Keratinocyte (primary cell): ENCODE results near the gene PNLDC1. TPM values are rescaled to one million over a fixed set of nuclear protein-coding genes. Genes with fewer than 3 reads are reported as not detected.

Source experiments
- DNase-seq: peaks from one replicate; pipeline ENCODE4 v3.0.0-alpha.2; 2011; ENCODE audit warnings: low read depth, missing footprints, low spot score
- FAIRE-seq: peaks from 2 replicates; lab custom pipeline; 2011; peaks lifted over from hg19 to GRCh38; lab: Jason Lieb, UNC
- H2AFZ ChIP-seq: 2 replicates; pipeline ENCODE4 v1.6.0; 2012; ENCODE audit warnings: low read length, control low read depth, inconsistent platforms; ENCODE audit not compliant: control insufficient read depth
- H3K27ac ChIP-seq: 2 replicates; pipeline ENCODE4 v1.5.1; 2011; ENCODE audit warnings: low read length; ENCODE audit not compliant: control insufficient read depth, insufficient read depth
- H3K27me3 ChIP-seq: 3 replicates; pipeline ENCODE4 v1.6.0; 2011; ENCODE audit warnings: low read length; ENCODE audit not compliant: control insufficient read depth, insufficient read depth; ENCODE audit errors: extremely low read depth
- H3K36me3 ChIP-seq, 2 experiments: 2 replicates in 1 of 2; 3 replicates in 1 of 2; pipeline ENCODE4 v1.5.1; 2011; ENCODE audit warnings: low read length in 2 of 2, mild to moderate bottlenecking in 1 of 2; ENCODE audit not compliant: control insufficient read depth in 2 of 2, insufficient read depth in 2 of 2; ENCODE audit errors: extremely low read depth in 1 of 2
- H3K4me1 ChIP-seq: 3 replicates; pipeline ENCODE4 v1.5.1; 2011; ENCODE audit warnings: low read length; ENCODE audit not compliant: control insufficient read depth, insufficient read depth; ENCODE audit errors: extremely low read depth
- H3K4me2 ChIP-seq: 3 replicates; pipeline ENCODE4 v1.6.0; 2011; ENCODE audit warnings: low read depth, low read length; ENCODE audit not compliant: control insufficient read depth, insufficient read depth; ENCODE audit errors: extremely low read depth
- H3K4me3 ChIP-seq, 3 experiments: fragments of 200-600 bp in 1 of 3; sonication (generic) in 1 of 3; 2 replicates in 2 of 3; 3 replicates in 1 of 3; pipeline ENCODE4 v1.5.1; 2011 to 2016; ENCODE audit warnings: low read length in 3 of 3, mild to moderate bottlenecking in 3 of 3, control low read depth in 2 of 3, inconsistent platforms in 1 of 3, low read depth in 1 of 3, mixed read lengths in 1 of 3, mixed run types in 1 of 3, moderate library complexity in 1 of 3; ENCODE audit not compliant: control insufficient read depth in 2 of 3, insufficient read depth in 2 of 3; ENCODE audit errors: extremely low read depth in 1 of 3
- H3K79me2 ChIP-seq: 2 replicates; pipeline ENCODE4 v1.6.0; 2012; ENCODE audit warnings: low read length; ENCODE audit not compliant: control insufficient read depth, insufficient read depth
- H3K9ac ChIP-seq: 3 replicates; pipeline ENCODE4 v1.6.0; 2011; ENCODE audit warnings: low read length; ENCODE audit not compliant: control insufficient read depth, insufficient read depth; ENCODE audit errors: extremely low read depth
- H3K9me1 ChIP-seq: 3 replicates; pipeline ENCODE4 v1.6.0; 2011; ENCODE audit warnings: low read length; ENCODE audit not compliant: control insufficient read depth, insufficient read depth; ENCODE audit errors: extremely low read depth
- H3K9me3 ChIP-seq: 2 replicates; pipeline ENCODE4 v1.5.1; 2012; ENCODE audit warnings: low read depth, low read length; ENCODE audit not compliant: control insufficient read depth
- H4K20me1 ChIP-seq: 3 replicates; pipeline ENCODE4 v1.6.0; 2011; ENCODE audit warnings: low read length; ENCODE audit not compliant: control insufficient read depth, insufficient read depth; ENCODE audit errors: extremely low read depth
- EZH2 ChIP-seq: IDR thresholded peaks from one replicate; pipeline ENCODE4 v1.6.1; 2012; ENCODE audit warnings: inconsistent platforms, mild to moderate bottlenecking, low read length, moderate library complexity
- dilution Hi-C: fragments of 300-500 bp; cut with MboI; formaldehyde crosslinking; loops from one replicate; pipeline ENCODE4 v1.7.0; 2020; ENCODE audit warnings: low sequenced_read_pairs; ENCODE audit not compliant: extremely low pct_ligation_motif_present
- polyA plus RNA-seq, 5 experiments: library from polyadenylated mRNA; depleted of rRNA in 3 of 5; stranded (reverse) in 3 of 5; stranded (forward) in 1 of 5; unstranded in 1 of 5; fragments of >200 nt; gene quantifications; 1 replicate in 1 of 5; 2 replicates in 3 of 5; 3 replicates in 1 of 5; pipeline versions ENCODE4 v1.2.1 to v1.2.3, GENCODE V29; 2011 to 2012; ENCODE audit warnings: missing spikeins in 2 of 5, low read depth in 1 of 5, low replicate concordance in 1 of 5
- TF ChIP-seq, protein P1 (sequence below), 3 experiments: IDR thresholded peaks in 1 of 3; conservative IDR thresholded peaks in 1 of 3; optimal IDR thresholded peaks in 1 of 3; 2 replicates in 2 of 3; 3 replicates in 1 of 3; pipeline versions ENCODE3 to v1.5.1; 2011; ENCODE audit warnings: low read length in 3 of 3, mild to moderate bottlenecking in 3 of 3, moderate library complexity in 2 of 3, control low read depth in 1 of 3, inconsistent platforms in 1 of 3; ENCODE audit not compliant: insufficient read depth in 2 of 3; ENCODE audit errors: extremely low read depth in 1 of 3

PNLDC1 gene
- polyA plus RNA-seq, 1 donor (not counting 4 experiments of a cell fraction or from before 2014, with no cell fraction given): 0.14 TPM

DNA sequence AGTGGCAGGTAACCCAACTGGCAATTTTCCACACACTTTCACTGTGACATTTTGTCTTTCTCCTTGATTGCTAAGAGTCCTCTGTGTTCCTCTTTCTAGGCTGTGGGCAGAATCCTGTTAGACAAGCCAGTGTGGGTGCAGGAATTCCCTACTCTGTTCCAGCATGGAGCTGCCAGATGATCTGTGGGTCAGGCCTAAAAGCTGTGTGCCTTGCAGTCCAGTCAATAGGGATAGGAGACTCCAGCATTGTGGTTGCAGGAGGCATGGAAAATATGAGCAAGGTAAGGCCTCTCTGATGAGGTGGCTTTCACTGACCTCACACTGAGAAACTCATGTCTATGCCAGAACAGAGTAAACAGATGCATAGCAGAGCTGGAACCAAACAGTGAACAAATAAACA is 33.2 kb upstream of the PNLDC1 start:
- dilution Hi-C loops: no loop called here
- no peak for TF ChIP-seq EZH2
- TF ChIP-seq, protein P1, sequence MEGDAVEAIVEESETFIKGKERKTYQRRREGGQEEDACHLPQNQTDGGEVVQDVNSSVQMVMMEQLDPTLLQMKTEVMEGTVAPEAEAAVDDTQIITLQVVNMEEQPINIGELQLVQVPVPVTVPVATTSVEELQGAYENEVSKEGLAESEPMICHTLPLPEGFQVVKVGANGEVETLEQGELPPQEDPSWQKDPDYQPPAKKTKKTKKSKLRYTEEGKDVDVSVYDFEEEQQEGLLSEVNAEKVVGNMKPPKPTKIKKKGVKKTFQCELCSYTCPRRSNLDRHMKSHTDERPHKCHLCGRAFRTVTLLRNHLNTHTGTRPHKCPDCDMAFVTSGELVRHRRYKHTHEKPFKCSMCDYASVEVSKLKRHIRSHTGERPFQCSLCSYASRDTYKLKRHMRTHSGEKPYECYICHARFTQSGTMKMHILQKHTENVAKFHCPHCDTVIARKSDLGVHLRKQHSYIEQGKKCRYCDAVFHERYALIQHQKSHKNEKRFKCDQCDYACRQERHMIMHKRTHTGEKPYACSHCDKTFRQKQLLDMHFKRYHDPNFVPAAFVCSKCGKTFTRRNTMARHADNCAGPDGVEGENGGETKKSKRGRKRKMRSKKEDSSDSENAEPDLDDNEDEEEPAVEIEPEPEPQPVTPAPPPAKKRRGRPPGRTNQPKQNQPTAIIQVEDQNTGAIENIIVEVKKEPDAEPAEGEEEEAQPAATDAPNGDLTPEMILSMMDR (optimal IDR thresholded peaks at IDR 0.05 in 1 of 3, IDR thresholded peaks at IDR 0.05 in 1 of 3, conservative IDR thresholded peaks at IDR 0.05 in 1 of 3; ENCODE audit: extremely low read depth in 1 of 3, insufficient read depth in 2 of 3, low read length in 3 of 3): no peak

DNA sequence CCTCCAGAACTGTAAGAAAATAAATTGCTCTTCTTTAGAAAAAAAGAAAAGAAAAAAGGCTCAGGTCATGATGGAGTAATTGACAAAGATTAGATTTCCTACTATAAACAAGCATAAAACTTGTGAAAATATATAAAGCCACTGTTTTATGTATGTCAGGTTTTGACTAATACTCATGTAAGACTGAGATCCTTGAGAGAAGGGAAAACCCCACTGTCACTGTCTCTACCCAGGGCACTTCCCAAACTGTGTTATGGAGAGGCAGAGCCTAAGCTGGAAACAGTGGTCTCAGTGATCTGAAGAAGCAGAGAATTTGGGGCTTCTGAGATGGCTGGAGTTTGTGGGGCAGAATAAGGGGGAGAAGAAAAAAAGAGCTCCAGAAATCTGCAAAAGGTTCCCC is 30.6 kb upstream of the PNLDC1 start:
- Histone ChIP-seq H2AFZ (no peak overlapping the region), H3K4me3 (no peak overlapping the region), H3K27ac (no peak overlapping the region), H3K27me3 (no peaks in the 10 kb centered on the region), H3K9me1 (no peaks in the 10 kb centered on the region), H3K79me2 (peaks cover 32% of the 10 kb centered on the region), H4K20me1 (no peaks in the 10 kb centered on the region), H3K9ac (no peak overlapping the region), H3K36me3 (peaks cover 22 to 45% of the 10 kb centered on the region in 2 experiments), H3K4me1 (no peaks in the 10 kb centered on the region), H3K4me2 (no peak overlapping the region), H3K9me3 (no peaks in the 10 kb centered on the region)
- no peak for DNase-seq
- FAIRE-seq: no peak
- no peak for TF ChIP-seq EZH2
- TF ChIP-seq, protein P1 (optimal IDR thresholded peaks at IDR 0.05 in 1 of 3, IDR thresholded peaks at IDR 0.05 in 1 of 3, conservative IDR thresholded peaks at IDR 0.05 in 1 of 3; ENCODE audit: extremely low read depth in 1 of 3, insufficient read depth in 2 of 3, low read length in 3 of 3): no peak
- dilution Hi-C loops: no loop called here

More for the DNA sequence above, 33.2 kb upstream of the PNLDC1 start:
- H3K9me1 ChIP-seq: peaks cover 2% of the 10 kb centered on the region
- FAIRE-seq: no peak
- DNase-seq: no peak
- no peaks in the 10 kb centered on the region for H3K9me3 ChIP-seq
- no peak overlapping the region for H2AFZ ChIP-seq
- no peak overlapping the region for H3K27ac ChIP-seq
- H4K20me1 ChIP-seq: no peaks in the 10 kb centered on the region
- no peak overlapping the region for H3K9ac ChIP-seq
- H3K27me3 ChIP-seq: no peaks in the 10 kb centered on the region
- peaks cover 50% of the 10 kb centered on the region for H3K79me2 ChIP-seq
- no peak overlapping the region for H3K4me3 ChIP-seq
- no peak overlapping the region for H3K4me2 ChIP-seq
- peaks cover 22 to 48% of the 10 kb centered on the region in 2 experiments for H3K36me3 ChIP-seq
- H3K4me1 ChIP-seq: peaks cover 14% of the 10 kb centered on the region
